GM18520 (cell line): ENCODE results near the gene TBC1D22B.

ENCODE experiments used
- ATAC-seq: cut with Tn5 transposase; IDR thresholded peaks from one replicate; pipeline ENCODE4 v1.9.1; 2021; ENCODE audit not compliant: unreplicated experiment

Gene TBC1D22B

GRCh38 chr6:37352384-37352783 is 94.8 kb downstream of the TBC1D22B start:
- ATAC-seq = no peak

GRCh38 chr6:37353761-37354525 is 96.4 kb downstream of the TBC1D22B start, which contains the start of gene RNF8:
Gene RNF8 (plus strand): TSS chr6:37353983. CDS start chr6:37354165, 182 bp downstream.
- ATAC-seq = peak; percentile 76

- ATAC-seq = no peak
Observed at GRCh38 chr6:37354526-37355384, 97.2 kb downstream of the TBC1D22B start.

GRCh38 chr6:37357288-37357687 is 99.7 kb downstream of the TBC1D22B start:
- ATAC-seq = no peak

- no peak for ATAC-seq
Observed at GRCh38 chr6:37357860-37358259, 100.3 kb downstream of the TBC1D22B start.

GRCh38 chr6:37359039-37359438 is 101.5 kb downstream of the TBC1D22B start:
- no peak for ATAC-seq

- no peak for ATAC-seq
Observed at GRCh38 chr6:37362101-37362828, 104.7 kb downstream of the TBC1D22B start.

- ATAC-seq = no peak
Observed at GRCh38 chr6:37365791-37366190, 108.2 kb downstream of the TBC1D22B start.

GRCh38 chr6:37366910-37367309 is 109.3 kb downstream of the TBC1D22B start:
- ATAC-seq = no peak

GRCh38 chr6:37368961-37369320 is 111.4 kb downstream of the TBC1D22B start:
- ATAC-seq = no peak

GRCh38 chr6:37369321-37370201 is 112.0 kb downstream of the TBC1D22B start:
- no peak for ATAC-seq

- ATAC-seq = no peak
Observed at GRCh38 chr6:37371154-37372083, 113.8 kb downstream of the TBC1D22B start.

GRCh38 chr6:37372116-37372515 is 114.5 kb downstream of the TBC1D22B start:
- no peak for ATAC-seq

- no peak for ATAC-seq
Observed at GRCh38 chr6:37373822-37374471, 116.4 kb downstream of the TBC1D22B start.

GRCh38 chr6:37375376-37375775 is 117.8 kb downstream of the TBC1D22B start:
- no peak for ATAC-seq

- no peak for ATAC-seq
Observed at GRCh38 chr6:37376078-37376743, 118.6 kb downstream of the TBC1D22B start.

GRCh38 chr6:37381579-37381978 is 124.0 kb downstream of the TBC1D22B start:
- no peak for ATAC-seq
